Astrocyte (in vitro differentiated cells and primary cell): Measurements from ENCODE around the gene PCDH8.

Experiments
- CTCF ChIP-seq: IDR thresholded peaks from 2 replicates; pipeline ENCODE4 v1.5.1; 2011; ENCODE audit warnings: low read depth, mild to moderate bottlenecking, inconsistent platforms, low read length, moderate library complexity; ENCODE audit not compliant: insufficient read depth
- EZH2 ChIP-seq: IDR thresholded peaks from 2 replicates; pipeline ENCODE4 v1.6.1; 2012; ENCODE audit warnings: mild to moderate bottlenecking, low read length, inconsistent platforms; ENCODE audit not compliant: insufficient read depth

- TF ChIP-seq CTCF (no peak), EZH2 (no peak)
These were observed 39.6 kb downstream of the PCDH8 start for GRCh38 chr13:52808842-52809219.
